Measurements from ENCODE around the gene RALGAPB. TPM values are rescaled to one million over a fixed set of nuclear protein-coding genes. Genes with fewer than 3 reads are reported as not detected.
A peak's percentile ranks its signal among the peaks of the same experiment; 100 is the strongest.
"Not testable (repeated sequence)": the region's sequence is repeated elsewhere in the genome, so short reads cannot be mapped to it uniquely, and the experiment has no call there.

The RALGAPB gene
- total and polyA plus RNA-seq, 4 donors = 32.8 to 53.6 (median 36.2) TPM

DNA sequence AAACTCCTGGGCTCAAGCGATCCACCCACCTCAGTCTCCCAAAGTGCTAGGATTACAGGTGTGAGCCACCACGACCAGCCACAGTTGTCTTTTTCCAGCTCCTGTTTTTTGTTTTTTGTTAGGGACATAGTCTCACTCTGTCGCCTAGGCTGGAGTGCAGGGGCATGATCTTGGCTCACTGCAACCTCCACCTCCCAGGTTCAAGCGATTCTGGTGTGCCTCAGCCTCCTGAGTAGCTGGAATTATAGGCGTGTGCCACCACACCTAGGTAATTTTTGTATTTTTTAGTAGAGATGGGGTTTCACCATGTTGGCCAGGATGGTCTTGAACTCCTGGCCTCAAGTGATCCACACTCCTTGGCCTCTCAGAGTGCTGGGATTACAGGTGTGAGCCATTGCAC lies 39.8 kb upstream of the RALGAPB start:
- Histone ChIP-seq H3K36me3 (ENCODE audit: control insufficient read depth, insufficient read depth, low read length) (peaks cover 63% of the 10 kb centered on the region), H3K4me1 (ENCODE audit: control insufficient read depth, insufficient read depth, low read length) (peaks cover 16% of the 10 kb centered on the region)
- not testable (repeated sequence) for DNase-seq (ENCODE audit: low read depth in 4 of 6, low spot score in 6 of 6); H3K4me3 ChIP-seq (ENCODE audit: low read depth, low read length); H3K27ac ChIP-seq (ENCODE audit: low read depth, low read length); H3K27me3 ChIP-seq (ENCODE audit: control insufficient read depth, insufficient read depth, low read length); H3K9me3 ChIP-seq (ENCODE audit: control insufficient read depth, insufficient read depth, low read length)
- WGBS (ENCODE audit: insufficient coverage) = 100% methylated on average over 2 of the region's 5 CpGs

GRCh38 chr20:38433304-38433972 lies 39.2 kb upstream of the RALGAPB start:
- no peaks in the 10 kb centered on the region for H3K9me3 ChIP-seq (ENCODE audit: control insufficient read depth, insufficient read depth, low read length)
- H3K36me3 ChIP-seq (ENCODE audit: control insufficient read depth, insufficient read depth, low read length) = peaks cover 57% of the 10 kb centered on the region
- H3K27ac ChIP-seq (ENCODE audit: low read depth, low read length) = no peak overlapping the region
- WGBS (ENCODE audit: insufficient coverage) = 94% methylated on average over 6 of the region's 9 CpGs
- no peaks in the 10 kb centered on the region for H3K27me3 ChIP-seq (ENCODE audit: control insufficient read depth, insufficient read depth, low read length)
- H3K4me1 ChIP-seq (ENCODE audit: control insufficient read depth, insufficient read depth, low read length) = peaks cover 16% of the 10 kb centered on the region
- H3K4me3 ChIP-seq (ENCODE audit: low read depth, low read length) = no peak overlapping the region
- no peak for DNase-seq (ENCODE audit: low read depth in 4 of 6, low spot score in 6 of 6)

DNA sequence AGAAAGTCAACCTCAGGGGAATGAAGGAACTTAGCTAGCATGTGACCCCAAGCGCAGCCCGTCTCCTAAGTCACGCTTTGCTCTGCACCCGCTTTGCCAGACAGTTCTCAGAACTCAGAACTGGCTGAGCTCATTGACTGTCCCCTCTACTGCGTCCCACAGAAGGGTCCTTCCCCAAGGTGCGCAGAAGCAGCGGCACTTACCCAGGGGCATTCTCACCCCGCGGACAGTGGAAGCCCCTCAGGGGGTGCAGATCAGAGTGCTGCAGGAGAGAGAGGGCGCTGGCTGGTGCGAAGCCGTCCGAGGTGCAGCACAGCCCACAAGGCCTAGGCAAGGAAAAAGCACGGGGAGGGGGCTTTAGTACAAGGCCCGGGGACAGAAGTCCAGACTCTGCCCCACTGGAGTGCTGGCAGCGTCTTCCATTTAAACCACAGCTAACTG lies 38.3 kb upstream of the RALGAPB start:
- peak in 2 of 6 donors; percentile 14 to 25 for DNase-seq (ENCODE audit: low read depth in 4 of 6, low spot score in 6 of 6)
- H3K27ac ChIP-seq (ENCODE audit: low read depth, low read length) = peak overlapping the region; percentile 61
- WGBS (ENCODE audit: insufficient coverage) = 4% methylated on average over 15 of the region's 16 CpGs
- H3K4me1 ChIP-seq (ENCODE audit: control insufficient read depth, insufficient read depth, low read length) = peaks cover 16% of the 10 kb centered on the region
- peaks cover 49% of the 10 kb centered on the region for H3K36me3 ChIP-seq (ENCODE audit: control insufficient read depth, insufficient read depth, low read length)
- H3K4me3 ChIP-seq (ENCODE audit: low read depth, low read length) = peak overlapping the region; percentile 65
- no peaks in the 10 kb centered on the region for H3K27me3 ChIP-seq (ENCODE audit: control insufficient read depth, insufficient read depth, low read length)
- H3K9me3 ChIP-seq (ENCODE audit: control insufficient read depth, insufficient read depth, low read length) = no peaks in the 10 kb centered on the region

DNA sequence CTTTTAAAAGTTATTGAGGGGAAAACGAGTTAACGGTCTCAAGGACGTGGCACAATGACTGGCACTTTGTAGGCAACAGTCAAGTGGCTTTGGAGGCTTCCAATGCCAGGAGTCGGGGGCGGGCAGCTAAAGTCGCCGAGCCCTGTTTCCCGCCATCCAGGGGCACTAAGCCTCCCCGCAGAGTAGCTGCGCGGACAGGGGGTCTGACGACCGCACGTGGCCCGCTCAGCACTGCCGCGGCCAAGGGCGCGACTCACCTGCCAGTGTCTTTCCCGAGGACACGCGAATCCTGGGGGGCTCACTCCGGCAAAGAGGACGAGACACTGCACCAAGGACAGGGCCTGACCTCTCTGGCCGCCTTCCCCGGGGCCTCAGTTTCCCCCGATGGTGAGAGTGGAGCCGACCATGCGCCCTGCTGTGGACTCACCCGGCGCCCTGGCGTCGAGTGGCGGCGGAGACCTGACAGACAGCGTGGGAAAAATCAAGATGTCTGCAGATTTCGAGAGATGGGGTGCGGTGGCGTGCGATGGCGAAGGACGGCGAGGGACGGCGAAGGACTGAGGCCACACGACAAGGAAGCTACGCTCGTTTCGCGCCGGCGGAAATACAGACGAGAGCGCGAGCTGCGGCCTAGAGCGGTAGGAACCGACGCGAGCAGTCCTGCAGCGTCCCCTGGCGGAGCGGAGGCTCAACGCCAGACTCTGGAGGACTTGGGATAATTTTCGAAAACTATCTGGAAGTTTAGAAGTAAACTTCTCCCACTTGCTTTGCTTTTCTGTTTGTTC lies 37.7 kb upstream of the RALGAPB start, which contains the start of gene SNHG17:
TSS of gene SNHG17 (minus strand) at position 559 of the 785 bp plus-strand sequence.
- WGBS (ENCODE audit: insufficient coverage) = under 1% methylated on average over 64 of the region's 65 CpGs

DNA sequence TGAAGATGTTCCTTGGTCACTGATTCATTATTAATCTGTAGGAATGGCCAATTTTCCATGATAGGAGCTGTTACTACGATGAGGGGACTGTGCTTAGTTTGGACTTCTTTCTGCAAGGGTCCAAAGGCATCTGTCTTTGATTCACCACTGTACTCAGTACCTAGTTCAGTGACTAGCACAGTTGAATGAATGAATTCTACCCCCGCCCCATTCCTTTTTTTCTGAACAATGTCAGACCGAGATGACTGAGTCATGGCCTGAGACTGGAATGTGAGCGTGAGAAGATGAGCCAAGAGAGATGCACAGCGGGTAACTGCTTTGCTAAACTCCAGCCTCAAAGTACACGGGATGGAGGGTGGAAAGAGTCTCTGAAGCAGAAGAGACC lies 37.1 kb upstream of the RALGAPB start:
- Histone ChIP-seq H3K36me3 (ENCODE audit: control insufficient read depth, insufficient read depth, low read length) (peaks cover 38% of the 10 kb centered on the region), H3K9me3 (ENCODE audit: control insufficient read depth, insufficient read depth, low read length) (no peaks in the 10 kb centered on the region), H3K4me1 (ENCODE audit: control insufficient read depth, insufficient read depth, low read length) (peaks cover 16% of the 10 kb centered on the region), H3K27ac (ENCODE audit: low read depth, low read length) (no peak overlapping the region), H3K4me3 (ENCODE audit: low read depth, low read length) (no peak overlapping the region), H3K27me3 (ENCODE audit: control insufficient read depth, insufficient read depth, low read length) (no peaks in the 10 kb centered on the region)
- no peak for DNase-seq (ENCODE audit: low read depth in 4 of 6, low spot score in 6 of 6)
- WGBS (ENCODE audit: insufficient coverage) = 80% methylated on average over 2 of the region's 6 CpGs

More for the DNA sequence above, 37.7 kb upstream of the RALGAPB start, which contains the start of gene SNHG17:
- no peaks in the 10 kb centered on the region for H3K27me3 ChIP-seq (ENCODE audit: control insufficient read depth, insufficient read depth, low read length)
- H3K9me3 ChIP-seq (ENCODE audit: control insufficient read depth, insufficient read depth, low read length) = no peaks in the 10 kb centered on the region
- peak; percentile 78 to 97 (median 86) for DNase-seq (ENCODE audit: low read depth in 4 of 6, low spot score in 6 of 6)
- peak within 1 kb of the TSS; percentile 61 for H3K27ac ChIP-seq (ENCODE audit: low read depth, low read length)
- H3K4me3 ChIP-seq (ENCODE audit: low read depth, low read length) = peak within 1 kb of the TSS; percentile 65
- H3K4me1 ChIP-seq (ENCODE audit: control insufficient read depth, insufficient read depth, low read length) = peaks cover 16% of the 10 kb centered on the region
- H3K36me3 ChIP-seq (ENCODE audit: control insufficient read depth, insufficient read depth, low read length) = peaks cover 42% of the 10 kb centered on the region

DNA sequence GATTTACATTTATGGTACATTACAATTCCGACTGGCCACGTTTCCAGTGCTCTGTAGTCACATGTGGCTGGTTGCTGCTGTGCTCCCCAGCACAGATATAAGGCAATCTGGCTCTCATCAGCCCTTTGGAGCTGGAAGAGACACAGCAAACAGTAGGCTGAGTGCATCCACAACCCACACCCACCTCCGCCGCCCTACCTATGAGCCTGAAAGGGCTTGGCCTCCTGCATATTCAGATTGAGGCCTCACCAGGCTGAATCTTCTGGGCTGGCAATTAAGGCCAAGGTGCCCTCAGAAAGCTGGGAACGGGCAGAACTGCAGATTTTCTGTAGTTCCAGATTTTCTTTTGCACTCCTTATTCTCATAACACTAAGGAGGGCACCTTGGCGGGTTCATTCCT lies 34.8 kb upstream of the RALGAPB start:
- H3K36me3 ChIP-seq (ENCODE audit: control insufficient read depth, insufficient read depth, low read length) = peaks cover 15% of the 10 kb centered on the region
- no peak for DNase-seq (ENCODE audit: low read depth in 4 of 6, low spot score in 6 of 6)
- H3K27ac ChIP-seq (ENCODE audit: low read depth, low read length) = no peak overlapping the region
- whole genome bisulfite sequencing (ENCODE audit: insufficient coverage) = 88% methylated on average over 2 of the region's 6 CpGs
- no peak overlapping the region for H3K4me3 ChIP-seq (ENCODE audit: low read depth, low read length)
- H3K9me3 ChIP-seq (ENCODE audit: control insufficient read depth, insufficient read depth, low read length) = no peaks in the 10 kb centered on the region
- no peaks in the 10 kb centered on the region for H3K27me3 ChIP-seq (ENCODE audit: control insufficient read depth, insufficient read depth, low read length)
- H3K4me1 ChIP-seq (ENCODE audit: control insufficient read depth, insufficient read depth, low read length) = peaks cover 18% of the 10 kb centered on the region

- not testable (repeated sequence) for H3K9me3 ChIP-seq (ENCODE audit: control insufficient read depth, insufficient read depth, low read length); H3K27me3 ChIP-seq (ENCODE audit: control insufficient read depth, insufficient read depth, low read length); H3K27ac ChIP-seq (ENCODE audit: low read depth, low read length); H3K4me3 ChIP-seq (ENCODE audit: low read depth, low read length); DNase-seq (ENCODE audit: low read depth in 4 of 6, low spot score in 6 of 6); H3K4me1 ChIP-seq (ENCODE audit: control insufficient read depth, insufficient read depth, low read length); H3K36me3 ChIP-seq (ENCODE audit: control insufficient read depth, insufficient read depth, low read length)
- WGBS (ENCODE audit: insufficient coverage) = no CpG with 5 or more reads among the region's 8 CpGs
These were observed 31.5 kb upstream of the RALGAPB start for GRCh38 chr20:38441110-38441509.

DNA sequence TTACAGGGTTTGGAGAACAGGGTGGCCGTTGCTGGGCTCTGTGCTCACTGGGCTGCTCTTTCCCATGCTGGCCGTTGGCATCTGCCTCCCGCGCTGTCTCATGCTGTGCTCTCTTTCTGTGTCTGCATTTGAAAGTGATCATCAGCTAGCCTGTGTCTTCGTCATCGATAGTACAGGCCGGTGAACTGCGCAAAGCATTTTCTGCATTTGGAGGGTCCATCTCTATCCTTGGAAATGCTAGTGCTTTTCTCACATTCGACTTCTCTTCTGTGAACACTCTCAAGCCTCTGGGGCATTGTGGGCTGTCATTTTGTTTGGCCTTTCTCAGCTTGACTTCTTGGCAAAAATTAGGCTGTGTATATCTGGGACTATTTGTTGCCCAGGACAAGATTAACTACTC lies 30.7 kb upstream of the RALGAPB start:
- WGBS (ENCODE audit: insufficient coverage) = 21% methylated on average over 8 of the region's 9 CpGs
- Histone ChIP-seq H3K4me3 (ENCODE audit: low read depth, low read length) (no peak overlapping the region), H3K4me1 (ENCODE audit: control insufficient read depth, insufficient read depth, low read length) (peaks cover 7% of the 10 kb centered on the region), H3K36me3 (ENCODE audit: control insufficient read depth, insufficient read depth, low read length) (no peaks in the 10 kb centered on the region), H3K27ac (ENCODE audit: low read depth, low read length) (no peak overlapping the region), H3K9me3 (ENCODE audit: control insufficient read depth, insufficient read depth, low read length) (no peaks in the 10 kb centered on the region), H3K27me3 (ENCODE audit: control insufficient read depth, insufficient read depth, low read length) (no peaks in the 10 kb centered on the region)
- peak in 2 of 6 donors; percentile 20 to 46 for DNase-seq (ENCODE audit: low read depth in 4 of 6, low spot score in 6 of 6)

DNA sequence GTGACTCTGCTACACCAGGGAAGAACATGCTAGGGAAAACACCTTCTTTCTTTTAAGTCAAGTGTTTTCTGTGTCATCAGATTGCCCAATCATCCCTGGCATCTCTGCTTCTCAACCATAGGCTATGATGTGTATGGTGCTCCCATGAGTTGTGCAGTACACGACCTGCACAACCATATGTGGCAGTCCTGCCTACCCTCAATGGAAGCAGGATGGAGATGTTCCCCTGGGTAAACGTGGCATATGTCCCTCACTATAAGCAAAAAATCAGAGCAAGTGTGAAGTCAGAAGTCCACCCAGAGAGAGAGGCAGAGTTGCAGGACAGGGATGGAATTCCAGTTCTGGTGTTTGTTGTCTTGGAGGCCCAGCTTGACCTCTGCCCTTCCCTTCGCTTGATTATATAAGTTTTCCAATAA lies 27.3 kb upstream of the RALGAPB start:
- H3K9me3 ChIP-seq (ENCODE audit: control insufficient read depth, insufficient read depth, low read length) = no peaks in the 10 kb centered on the region
- H3K36me3 ChIP-seq (ENCODE audit: control insufficient read depth, insufficient read depth, low read length) = peaks cover 15% of the 10 kb centered on the region
- no peak for DNase-seq (ENCODE audit: low read depth in 4 of 6, low spot score in 6 of 6)
- no peak overlapping the region for H3K4me3 ChIP-seq (ENCODE audit: low read depth, low read length)
- H3K4me1 ChIP-seq (ENCODE audit: control insufficient read depth, insufficient read depth, low read length) = peaks cover 19% of the 10 kb centered on the region
- WGBS (ENCODE audit: insufficient coverage) = no CpG with 5 or more reads among the region's 3 CpGs
- no peak overlapping the region for H3K27ac ChIP-seq (ENCODE audit: low read depth, low read length)
- H3K27me3 ChIP-seq (ENCODE audit: control insufficient read depth, insufficient read depth, low read length) = no peaks in the 10 kb centered on the region

All from spinal cord (tissue), 10 donors.